GM12891 (cell line): ENCODE measurements around the gene GPRC5A.
"Not testable (repeated sequence)": the region's sequence is repeated elsewhere in the genome, so short reads cannot be mapped to it uniquely, and the experiment has no call there.

Experiments
- DNase-seq: peaks from one replicate; pipeline ENCODE4 v3.0.0; 2011; ENCODE audit warnings: low spot score; ENCODE audit not compliant: insufficient read length
- FAIRE-seq: peaks from 2 replicates; lab custom pipeline; 2011; peaks lifted over from hg19 to GRCh38; lab: Jason Lieb, UNC
- PAX5 ChIP-seq: IDR thresholded peaks from 2 replicates; pipeline ENCODE4 v1.6.1; 2011; ENCODE audit warnings: low read length, moderate library complexity, mild to moderate bottlenecking; ENCODE audit not compliant: insufficient read depth, severe bottlenecking
- POLR2A ChIP-seq: IDR thresholded peaks from 2 replicates; pipeline ENCODE4 v1.6.1; 2011; ENCODE audit warnings: low read depth, low read length, control low read depth
- POLR2AphosphoS5 ChIP-seq: IDR thresholded peaks from 2 replicates; pipeline ENCODE4 v1.6.1; 2011; ENCODE audit warnings: low read depth, low read length, control low read depth
- POU2F2 ChIP-seq: IDR thresholded peaks from 2 replicates; pipeline ENCODE4 v1.6.1; 2011; ENCODE audit warnings: low read depth, mild to moderate bottlenecking, control low read depth, low read length, moderate library complexity
- SPI1 ChIP-seq: IDR thresholded peaks from 2 replicates; pipeline ENCODE4 v1.6.1; 2011; ENCODE audit warnings: low read depth, low read length, control low read depth
- TAF1 ChIP-seq: IDR thresholded peaks from 2 replicates; pipeline ENCODE4 v1.6.1; 2011; ENCODE audit warnings: low read depth, low read length, control low read depth

The GPRC5A gene

GRCh38 chr12:12872139-12872933 lies 19.0 kb upstream of the GPRC5A start:
- DNase-seq, result no peak
- no peak for FAIRE-seq
- TF ChIP-seq POU2F2 (no peak), TAF1 (no peak), SPI1 (no peak), POLR2AphosphoS5 (no peak), PAX5 (no peak), POLR2A (no peak)

- FAIRE-seq, result no peak
- no peak for TF ChIP-seq POLR2AphosphoS5
- no peak for TF ChIP-seq TAF1
- no peak for TF ChIP-seq PAX5
- DNase-seq, result no peak
These were observed 18.5 kb upstream of the GPRC5A start for GRCh38 chr12:12872934-12873275.

GRCh38 chr12:12874029-12874428 lies 17.3 kb upstream of the GPRC5A start:
- FAIRE-seq (no peak), DNase-seq (no peak)
- no peak for TF ChIP-seq POLR2A

- not testable (repeated sequence) for DNase-seq, FAIRE-seq
These were observed 16.1 kb upstream of the GPRC5A start for GRCh38 chr12:12875301-12875700.

GRCh38 chr12:12877153-12877768 lies 14.1 kb upstream of the GPRC5A start:
- TF ChIP-seq POU2F2 (no peak), POLR2A (no peak), POLR2AphosphoS5 (no peak), SPI1 (no peak), PAX5 (no peak), TAF1 (no peak)
- DNase-seq, result no peak
- no peak for FAIRE-seq

GRCh38 chr12:12877781-12878455 lies 13.4 kb upstream of the GPRC5A start:
- FAIRE-seq (no peak), DNase-seq (no peak)
- TF ChIP-seq POU2F2 (no peak), PAX5 (no peak), TAF1 (no peak)

GRCh38 chr12:12880537-12880936 lies 10.8 kb upstream of the GPRC5A start:
- TF ChIP-seq TAF1 (no peak), POLR2AphosphoS5 (no peak)
- DNase-seq, result no peak
- FAIRE-seq, result no peak

GRCh38 chr12:12881151-12881909 lies 10.0 kb upstream of the GPRC5A start:
- TF ChIP-seq POLR2A, result no peak
- no peak for TF ChIP-seq PAX5
- no peak for TF ChIP-seq SPI1
- no peak for TF ChIP-seq POU2F2
- TF ChIP-seq POLR2AphosphoS5, result no peak
- TF ChIP-seq TAF1, result no peak
- DNase-seq (no peak), FAIRE-seq (no peak)

- FAIRE-seq (no peak), DNase-seq (no peak)
- no peak for TF ChIP-seq POLR2AphosphoS5
- no peak for TF ChIP-seq POU2F2
- TF ChIP-seq PAX5, result no peak
- TF ChIP-seq TAF1, result no peak
- no peak for TF ChIP-seq SPI1
- TF ChIP-seq POLR2A, result no peak
These were observed 9.1 kb upstream of the GPRC5A start for GRCh38 chr12:12882288-12882687.

GRCh38 chr12:12883369-12884001 lies 7.9 kb upstream of the GPRC5A start:
- FAIRE-seq (no peak), DNase-seq (no peak)
- TF ChIP-seq POLR2A, result no peak
